Liver (tissue), 3 donors: ENCODE measurements around the gene PKP3.

Experiments used
- ATF3 ChIP-seq: IDR thresholded peaks from 2 replicates; pipeline ENCODE4 v1.6.1; 2016; ENCODE audit warnings: antibody characterized with exemption
- FOXA1 ChIP-seq: IDR thresholded peaks from 2 replicates; pipeline ENCODE4 v1.6.1; 2016; ENCODE audit warnings: antibody characterized with exemption
- GABPA ChIP-seq, 2 donors: IDR thresholded peaks in 1 of 2; conservative IDR thresholded peaks in 1 of 2; 2 replicates each; pipeline ENCODE4 v1.6.1; 2016; ENCODE audit warnings: antibody characterized with exemption in 2 of 2, mild to moderate bottlenecking in 1 of 2, moderate library complexity in 1 of 2
- RAD21 ChIP-seq, 2 donors: IDR thresholded peaks; 2 replicates each; pipeline ENCODE4 v1.6.1; 2016; ENCODE audit warnings: antibody characterized with exemption in 2 of 2, mild to moderate bottlenecking in 2 of 2
- TAF1 ChIP-seq: conservative IDR thresholded peaks from 2 replicates; pipeline ENCODE4 v1.6.1; 2016; ENCODE audit warnings: antibody characterized with exemption, mild to moderate bottlenecking
- YY1 ChIP-seq: IDR thresholded peaks from 2 replicates; pipeline ENCODE4 v1.6.1; 2016; ENCODE audit warnings: antibody characterized with exemption, mild to moderate bottlenecking
- ZBTB33 ChIP-seq: IDR thresholded peaks from 2 replicates; pipeline ENCODE4 v1.6.1; 2016; ENCODE audit warnings: antibody characterized with exemption
- TF ChIP-seq, protein P1 (sequence below): fragments of 150-350 bp; IDR thresholded peaks from 2 replicates; pipeline ENCODE4 v1.5.1; 2017; ENCODE audit warnings: improper control_type of control experiment, low read depth, low read length; ENCODE audit not compliant: missing input control
- TF ChIP-seq, protein P2 (sequence below): IDR thresholded peaks from 2 replicates; pipeline ENCODE4 v1.6.1; 2016; ENCODE audit warnings: antibody characterized with exemption, mild to moderate bottlenecking
- donor health status: healthy.
- donor health status: healthy.

DNA sequence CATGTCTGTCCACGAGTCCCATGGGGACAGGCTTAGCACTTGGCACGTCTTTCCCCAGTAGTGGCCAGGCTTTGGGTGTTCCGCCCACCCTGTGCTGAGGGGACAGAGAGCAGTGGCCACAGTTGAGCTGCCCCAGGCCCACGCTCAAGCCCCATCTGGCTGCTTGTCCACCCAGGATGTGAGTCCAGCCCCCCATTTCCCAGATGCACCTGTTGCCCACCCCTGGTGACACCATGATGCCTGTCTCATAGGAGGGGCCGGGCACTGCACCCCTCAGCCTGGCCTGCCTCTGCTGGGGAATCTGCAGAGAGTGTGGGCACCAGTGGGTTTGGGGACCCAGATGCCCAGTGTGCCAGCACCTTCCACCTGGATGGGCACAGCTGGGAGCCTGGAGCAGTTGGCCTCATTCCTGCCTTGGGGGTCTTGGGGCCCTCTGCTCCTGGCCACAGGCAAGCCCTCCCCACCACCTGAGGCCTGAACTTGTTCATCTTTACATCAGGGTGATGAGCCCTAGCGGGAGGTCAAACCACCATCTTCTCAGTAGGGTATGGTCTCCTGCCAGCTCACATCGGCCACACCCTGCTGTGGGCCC lies 15.1 kb downstream of the PKP3 start:
- TF ChIP-seq, protein P1, sequence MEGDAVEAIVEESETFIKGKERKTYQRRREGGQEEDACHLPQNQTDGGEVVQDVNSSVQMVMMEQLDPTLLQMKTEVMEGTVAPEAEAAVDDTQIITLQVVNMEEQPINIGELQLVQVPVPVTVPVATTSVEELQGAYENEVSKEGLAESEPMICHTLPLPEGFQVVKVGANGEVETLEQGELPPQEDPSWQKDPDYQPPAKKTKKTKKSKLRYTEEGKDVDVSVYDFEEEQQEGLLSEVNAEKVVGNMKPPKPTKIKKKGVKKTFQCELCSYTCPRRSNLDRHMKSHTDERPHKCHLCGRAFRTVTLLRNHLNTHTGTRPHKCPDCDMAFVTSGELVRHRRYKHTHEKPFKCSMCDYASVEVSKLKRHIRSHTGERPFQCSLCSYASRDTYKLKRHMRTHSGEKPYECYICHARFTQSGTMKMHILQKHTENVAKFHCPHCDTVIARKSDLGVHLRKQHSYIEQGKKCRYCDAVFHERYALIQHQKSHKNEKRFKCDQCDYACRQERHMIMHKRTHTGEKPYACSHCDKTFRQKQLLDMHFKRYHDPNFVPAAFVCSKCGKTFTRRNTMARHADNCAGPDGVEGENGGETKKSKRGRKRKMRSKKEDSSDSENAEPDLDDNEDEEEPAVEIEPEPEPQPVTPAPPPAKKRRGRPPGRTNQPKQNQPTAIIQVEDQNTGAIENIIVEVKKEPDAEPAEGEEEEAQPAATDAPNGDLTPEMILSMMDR: no peak
- TF ChIP-seq ATF3 (no peak), TAF1 (no peak), FOXA1 (no peak), RAD21 (IDR thresholded peaks at IDR 0.05) (no peak), GABPA (IDR thresholded peaks at IDR 0.05 in 1 of 2, conservative IDR thresholded peaks at IDR 0.05 in 1 of 2) (no peak), YY1 (no peak), ZBTB33 (no peak)
- TF ChIP-seq, protein P2, sequence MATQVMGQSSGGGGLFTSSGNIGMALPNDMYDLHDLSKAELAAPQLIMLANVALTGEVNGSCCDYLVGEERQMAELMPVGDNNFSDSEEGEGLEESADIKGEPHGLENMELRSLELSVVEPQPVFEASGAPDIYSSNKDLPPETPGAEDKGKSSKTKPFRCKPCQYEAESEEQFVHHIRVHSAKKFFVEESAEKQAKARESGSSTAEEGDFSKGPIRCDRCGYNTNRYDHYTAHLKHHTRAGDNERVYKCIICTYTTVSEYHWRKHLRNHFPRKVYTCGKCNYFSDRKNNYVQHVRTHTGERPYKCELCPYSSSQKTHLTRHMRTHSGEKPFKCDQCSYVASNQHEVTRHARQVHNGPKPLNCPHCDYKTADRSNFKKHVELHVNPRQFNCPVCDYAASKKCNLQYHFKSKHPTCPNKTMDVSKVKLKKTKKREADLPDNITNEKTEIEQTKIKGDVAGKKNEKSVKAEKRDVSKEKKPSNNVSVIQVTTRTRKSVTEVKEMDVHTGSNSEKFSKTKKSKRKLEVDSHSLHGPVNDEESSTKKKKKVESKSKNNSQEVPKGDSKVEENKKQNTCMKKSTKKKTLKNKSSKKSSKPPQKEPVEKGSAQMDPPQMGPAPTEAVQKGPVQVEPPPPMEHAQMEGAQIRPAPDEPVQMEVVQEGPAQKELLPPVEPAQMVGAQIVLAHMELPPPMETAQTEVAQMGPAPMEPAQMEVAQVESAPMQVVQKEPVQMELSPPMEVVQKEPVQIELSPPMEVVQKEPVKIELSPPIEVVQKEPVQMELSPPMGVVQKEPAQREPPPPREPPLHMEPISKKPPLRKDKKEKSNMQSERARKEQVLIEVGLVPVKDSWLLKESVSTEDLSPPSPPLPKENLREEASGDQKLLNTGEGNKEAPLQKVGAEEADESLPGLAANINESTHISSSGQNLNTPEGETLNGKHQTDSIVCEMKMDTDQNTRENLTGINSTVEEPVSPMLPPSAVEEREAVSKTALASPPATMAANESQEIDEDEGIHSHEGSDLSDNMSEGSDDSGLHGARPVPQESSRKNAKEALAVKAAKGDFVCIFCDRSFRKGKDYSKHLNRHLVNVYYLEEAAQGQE: no peak
